DMS 273 treated with DMSO at 0.1 percent for 48 hours (cell line): ENCODE measurements around the gene PLP1.
"Not testable (repeated sequence)": the region's sequence is repeated elsewhere in the genome, so short reads cannot be mapped to it uniquely, and the experiment has no call there.

Experiments
- DNase-seq: peaks from one replicate; lab custom pipeline; 2025; lab: John Stamatoyannopoulos, UW

PLP1 gene, protein sequence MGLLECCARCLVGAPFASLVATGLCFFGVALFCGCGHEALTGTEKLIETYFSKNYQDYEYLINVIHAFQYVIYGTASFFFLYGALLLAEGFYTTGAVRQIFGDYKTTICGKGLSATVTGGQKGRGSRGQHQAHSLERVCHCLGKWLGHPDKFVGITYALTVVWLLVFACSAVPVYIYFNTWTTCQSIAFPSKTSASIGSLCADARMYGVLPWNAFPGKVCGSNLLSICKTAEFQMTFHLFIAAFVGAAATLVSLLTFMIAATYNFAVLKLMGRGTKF

DNA sequence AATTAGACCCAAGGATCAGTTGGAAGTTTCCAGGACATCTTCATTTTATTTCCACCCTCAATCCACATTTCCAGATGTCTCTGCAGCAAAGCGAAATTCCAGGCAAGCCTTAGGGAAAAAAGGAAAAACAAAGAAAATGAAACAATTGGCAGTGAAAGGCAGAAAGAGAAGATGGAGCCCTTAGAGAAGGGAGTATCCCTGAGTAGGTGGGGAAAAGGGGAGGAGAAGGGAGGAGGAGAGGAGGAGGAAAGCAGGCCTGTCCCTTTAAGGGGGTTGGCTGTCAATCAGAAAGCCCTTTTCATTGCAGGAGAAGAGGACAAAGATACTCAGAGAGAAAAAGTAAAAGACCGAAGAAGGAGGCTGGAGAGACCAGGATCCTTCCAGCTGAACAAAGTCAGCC lies at the start of gene PLP1:
PLP1 (plus strand) TSS at position 295 of the 400 bp plus-strand sequence. CDS start 156 bp downstream, outside the sequence.
- DNase-seq: no peak

DNA sequence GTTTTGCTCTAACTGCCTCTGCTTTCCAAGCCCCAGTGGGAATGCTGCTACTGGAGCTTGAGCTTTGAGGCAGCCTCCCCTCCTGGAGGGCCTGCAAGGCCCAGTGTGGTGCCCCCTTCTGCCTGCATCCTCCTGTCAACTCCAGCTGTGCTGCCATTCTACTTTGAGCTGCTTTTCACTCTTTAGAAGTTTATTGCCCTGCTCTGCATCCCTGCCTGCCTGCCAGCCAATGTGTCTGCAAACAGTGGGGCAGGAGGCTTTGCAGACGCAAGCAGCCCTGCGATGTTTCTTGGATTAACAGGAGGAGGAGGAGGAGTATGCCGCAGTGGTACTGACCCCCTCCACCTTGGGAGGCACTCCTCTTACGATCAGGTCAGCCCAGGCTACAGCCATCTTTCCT lies 49.5 kb upstream of the PLP1 start:
- DNase-seq: no peak

DNA sequence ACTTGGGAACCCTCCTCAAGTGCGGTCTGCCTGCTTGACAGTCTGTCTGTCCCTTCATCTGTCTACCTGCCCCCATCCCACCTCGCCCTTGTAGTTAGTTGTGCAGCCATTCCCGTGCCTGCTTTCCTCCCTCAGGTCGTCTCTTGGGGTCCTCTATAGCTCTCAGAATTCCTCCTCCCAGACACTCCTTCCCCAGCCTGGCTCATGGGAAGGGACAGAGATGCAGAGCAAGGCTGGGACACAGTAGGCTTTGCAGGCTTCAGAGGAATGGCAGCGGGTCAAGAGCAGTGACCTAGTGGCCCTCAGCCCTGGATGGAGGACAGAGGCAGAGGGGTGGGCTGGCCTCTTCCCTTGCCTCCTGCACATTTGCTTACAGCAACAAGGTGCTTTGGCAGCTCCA lies 47.6 kb upstream of the PLP1 start:
- no peak for DNase-seq

DNA sequence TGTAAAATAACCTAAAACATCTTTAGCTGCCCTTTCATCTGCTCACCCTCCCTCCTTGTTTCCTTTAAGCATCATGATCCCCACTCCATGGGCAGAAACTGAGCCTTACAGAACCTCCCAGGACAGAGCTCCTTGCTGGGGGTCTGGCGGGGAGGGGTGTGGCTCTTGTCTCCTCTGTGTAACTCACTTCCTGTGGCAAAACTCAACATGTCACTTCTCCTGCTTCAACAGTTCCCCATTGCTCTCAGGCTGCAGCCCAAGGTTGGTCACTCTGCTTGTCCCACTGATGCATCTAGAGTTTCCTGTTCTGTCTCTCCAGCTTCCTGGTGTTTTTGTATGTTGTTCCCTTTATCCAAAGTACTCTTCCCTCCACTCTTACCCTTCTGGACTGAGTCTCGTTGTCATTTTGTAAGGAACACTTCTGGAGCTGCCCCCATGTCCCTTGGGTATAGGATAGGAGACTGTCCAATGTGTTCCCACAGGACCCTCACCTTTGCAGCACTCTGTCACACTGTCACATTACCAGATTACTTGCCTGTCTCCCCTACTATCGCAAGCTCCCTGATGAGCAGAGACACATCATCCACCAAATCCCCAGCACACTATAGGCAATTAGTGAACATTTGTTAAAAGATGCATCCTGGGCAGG lies 46.4 kb upstream of the PLP1 start:
- no peak for DNase-seq

DNA sequence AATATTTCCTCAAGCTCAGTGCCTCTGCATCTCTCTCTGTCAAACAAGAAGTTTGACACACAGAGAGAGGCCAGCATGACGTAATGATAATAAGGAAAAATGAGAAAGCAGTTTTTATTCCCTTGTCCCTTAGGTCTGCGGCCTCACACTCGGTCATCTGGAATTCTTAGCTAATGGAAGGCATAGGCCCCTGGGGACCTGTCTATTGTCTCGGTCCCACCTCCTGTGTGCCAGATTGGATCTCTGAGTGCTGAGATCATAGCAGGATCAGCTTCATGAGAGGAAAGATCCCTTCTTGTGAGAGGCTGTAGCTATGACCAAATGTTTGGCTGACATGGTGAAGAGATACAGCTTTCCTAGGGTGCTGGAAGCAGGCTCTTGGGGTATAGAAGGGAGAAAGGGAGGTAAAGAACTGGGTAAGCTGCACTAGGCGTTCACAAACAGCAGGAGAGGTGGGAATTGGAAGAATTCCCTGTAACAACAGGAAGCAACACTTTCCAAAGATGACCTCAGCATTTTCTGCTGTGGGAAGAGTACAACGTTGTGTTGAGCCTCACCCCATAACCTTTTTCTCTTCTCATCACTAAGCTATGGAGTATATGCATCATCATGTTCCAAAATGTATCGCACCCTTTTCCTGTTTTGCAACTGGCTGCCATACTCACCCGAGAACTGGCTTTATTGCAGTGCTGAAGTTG lies 45.7 kb upstream of the PLP1 start:
- no peak for DNase-seq

DNA sequence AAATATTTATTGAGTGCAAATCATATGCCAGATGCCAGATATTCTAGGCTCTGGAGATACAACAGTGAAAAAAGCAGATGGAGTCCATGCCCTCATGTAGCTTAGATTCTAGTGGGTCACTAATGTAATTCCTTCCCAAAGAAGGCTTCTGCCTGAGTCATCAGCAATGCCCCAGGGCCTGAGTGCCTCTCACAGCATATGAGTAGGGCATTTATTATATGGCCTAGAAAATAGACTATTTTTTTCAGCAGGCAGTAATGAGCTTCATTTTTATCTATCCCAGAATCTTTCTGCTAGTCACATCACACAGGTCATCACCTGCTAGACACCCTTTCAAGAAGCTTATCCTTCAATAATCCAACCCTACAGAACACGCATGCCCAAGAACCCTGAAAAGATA lies 43.6 kb upstream of the PLP1 start:
- no peak for DNase-seq

DNA sequence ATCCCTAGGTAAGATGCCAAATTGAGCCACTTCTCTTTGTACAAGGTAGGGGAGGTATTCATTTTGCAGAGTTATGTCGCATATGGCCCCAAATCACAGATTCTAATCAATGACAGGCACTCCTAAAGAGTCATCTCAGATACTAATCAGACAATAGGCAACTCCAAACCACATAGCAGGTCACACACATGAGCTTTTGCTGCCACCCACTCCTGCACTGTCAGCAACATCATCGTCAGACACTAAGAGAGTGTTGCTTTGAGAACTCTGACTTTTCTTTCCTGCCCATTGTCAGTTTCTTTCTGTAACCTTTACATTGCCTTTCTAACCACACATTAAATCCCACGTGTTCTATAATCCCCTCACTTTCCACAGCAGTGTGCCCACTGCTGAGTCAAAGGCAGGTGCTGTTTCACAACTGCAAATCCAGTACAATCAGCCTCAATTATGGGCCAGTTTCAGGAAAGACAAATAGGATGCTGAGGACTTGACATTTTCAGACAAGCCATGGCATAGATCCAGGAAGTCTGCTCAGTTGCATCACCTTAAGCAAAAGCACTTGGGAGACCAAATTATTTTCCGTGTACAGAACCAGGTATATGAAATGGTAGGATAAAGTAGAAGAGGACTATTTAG lies 42.4 kb upstream of the PLP1 start:
- DNase-seq: no peak

DNA sequence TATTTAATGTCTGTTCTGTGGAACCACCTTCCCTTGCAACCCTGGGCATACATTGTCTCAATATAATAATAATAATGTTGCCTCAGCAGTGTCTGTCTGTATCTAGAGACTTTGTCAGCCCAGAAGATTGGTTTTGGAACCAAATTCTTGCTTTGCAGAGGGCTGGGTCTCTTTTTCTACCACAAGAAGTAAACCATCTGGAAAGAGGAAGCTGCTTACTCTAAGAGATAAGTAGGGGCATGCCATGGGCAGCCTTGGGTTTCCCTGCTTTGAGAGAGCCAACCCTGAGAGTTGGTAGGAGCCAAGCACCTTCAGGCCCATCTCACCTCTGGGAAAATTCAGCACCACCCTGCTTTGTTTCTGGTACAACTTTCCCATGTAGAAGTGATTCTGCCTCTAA lies 38.9 kb upstream of the PLP1 start:
- no peak for DNase-seq

DNA sequence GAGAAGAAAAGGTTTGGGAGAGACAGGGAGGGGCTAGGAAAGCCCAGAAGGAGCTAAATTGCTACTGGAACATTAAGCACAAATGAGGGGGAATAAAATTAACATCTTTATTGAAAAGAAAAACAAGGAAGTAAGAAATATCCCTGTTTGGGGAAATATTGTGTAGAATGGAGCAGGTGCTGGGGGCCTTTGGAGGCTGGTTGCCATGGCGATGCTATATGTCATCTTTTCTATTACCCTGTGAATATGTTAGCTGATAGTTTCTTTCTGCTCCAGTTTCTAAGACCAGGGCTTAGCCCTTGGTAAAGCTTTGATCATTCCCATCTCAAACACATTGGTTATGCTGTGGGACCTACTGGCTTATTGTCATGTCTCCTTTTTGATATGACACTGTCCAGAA lies 37.2 kb upstream of the PLP1 start:
- no peak for DNase-seq

DNA sequence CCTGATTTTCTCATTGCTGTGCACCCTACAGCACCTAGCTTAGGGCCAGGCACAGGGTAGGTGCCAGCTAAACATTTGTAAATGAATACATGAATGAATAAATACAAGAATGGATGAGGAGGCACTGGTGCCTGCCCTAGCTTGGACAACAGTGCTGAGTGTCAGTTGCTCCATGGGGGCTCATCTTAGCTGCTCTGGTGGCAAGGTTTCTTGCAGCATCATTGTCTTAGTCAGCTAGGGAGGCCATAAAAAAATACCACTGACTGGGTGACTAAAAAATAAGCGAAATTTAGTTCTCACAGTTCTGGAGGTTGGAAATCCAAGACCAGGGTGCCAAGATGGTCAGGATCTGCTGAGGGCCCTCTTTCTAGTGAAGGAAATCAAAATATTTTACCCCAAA lies 34.8 kb upstream of the PLP1 start:
- no peak for DNase-seq

DNA sequence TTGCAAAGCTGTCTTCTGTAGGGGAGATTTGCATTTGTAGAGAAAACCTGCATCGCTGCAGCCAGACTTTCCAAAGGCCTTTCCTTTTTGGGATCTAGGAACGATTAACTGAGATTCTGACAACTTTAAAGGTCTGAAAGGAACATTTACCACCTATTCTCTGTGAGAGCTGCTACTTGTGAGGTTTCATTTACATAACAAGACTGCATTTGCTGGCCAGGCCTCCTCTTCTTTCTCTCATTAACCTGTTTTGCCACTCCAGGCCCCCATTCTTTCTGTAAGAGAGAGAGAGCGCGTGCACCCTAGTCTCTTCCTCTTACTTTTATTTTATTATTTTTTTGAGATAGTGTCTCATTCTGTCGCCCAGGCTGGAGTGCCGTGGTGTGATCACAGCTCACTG lies 34.3 kb upstream of the PLP1 start:
- no peak for DNase-seq

DNA sequence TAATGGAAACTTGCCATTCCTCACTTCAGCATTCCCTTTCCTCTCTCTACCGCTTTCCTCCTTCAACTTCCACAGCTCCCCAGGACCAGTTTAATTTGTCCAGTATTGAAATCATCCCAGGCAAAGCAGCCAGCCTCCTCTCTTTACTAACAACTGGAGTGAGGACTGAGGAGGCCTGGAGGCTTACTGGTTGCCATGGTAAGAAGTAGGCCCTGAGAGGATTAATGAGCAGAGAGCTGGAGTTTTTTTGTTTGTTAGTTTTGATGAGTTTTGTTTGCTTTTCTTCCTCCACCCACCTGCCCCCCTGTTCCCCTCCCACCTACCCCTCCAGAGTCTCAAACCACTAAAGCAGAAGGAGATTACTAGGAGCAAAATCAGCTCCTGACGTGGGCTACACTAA lies 29.5 kb upstream of the PLP1 start:
- DNase-seq: no peak

DNA sequence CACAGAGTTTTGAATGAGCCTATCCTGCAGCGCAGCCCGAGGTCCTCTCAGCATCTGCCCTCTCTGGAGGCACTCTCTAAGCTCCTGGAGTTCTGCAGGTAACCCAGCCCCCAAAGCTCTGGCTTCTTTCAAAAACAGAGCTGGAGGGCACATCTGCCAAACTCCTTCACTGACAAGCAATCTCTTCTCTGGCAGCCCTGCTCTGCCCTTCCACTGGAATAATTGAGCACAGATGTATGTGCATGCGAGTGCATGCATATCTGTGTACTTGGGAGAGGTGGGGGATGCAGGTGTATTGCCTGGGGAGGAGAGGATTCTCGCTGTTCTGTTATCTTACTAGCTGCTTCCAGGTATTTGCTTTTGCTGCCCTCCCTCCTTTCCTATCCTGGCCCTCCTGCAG lies 22.2 kb upstream of the PLP1 start:
- no peak for DNase-seq

DNA sequence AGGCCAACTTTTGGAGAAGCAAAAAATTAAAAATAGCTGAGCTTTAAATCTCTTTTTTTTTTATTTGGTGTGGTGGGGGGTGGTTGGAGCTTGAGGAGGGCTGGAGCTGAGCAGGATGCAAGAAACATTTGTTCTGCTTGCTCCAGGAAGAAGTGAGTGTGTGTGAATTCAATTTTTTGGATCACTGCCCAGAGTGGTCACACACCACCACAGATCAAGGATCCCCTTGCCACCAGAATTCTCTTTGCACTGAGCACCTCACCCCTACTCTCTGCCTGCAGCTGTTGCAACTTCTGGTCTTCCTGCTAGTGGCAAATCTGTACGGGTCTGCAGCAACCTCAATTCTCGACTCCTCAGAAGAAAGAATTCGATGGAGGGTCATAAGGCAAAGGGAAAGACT lies 19.9 kb upstream of the PLP1 start:
- no peak for DNase-seq

DNA sequence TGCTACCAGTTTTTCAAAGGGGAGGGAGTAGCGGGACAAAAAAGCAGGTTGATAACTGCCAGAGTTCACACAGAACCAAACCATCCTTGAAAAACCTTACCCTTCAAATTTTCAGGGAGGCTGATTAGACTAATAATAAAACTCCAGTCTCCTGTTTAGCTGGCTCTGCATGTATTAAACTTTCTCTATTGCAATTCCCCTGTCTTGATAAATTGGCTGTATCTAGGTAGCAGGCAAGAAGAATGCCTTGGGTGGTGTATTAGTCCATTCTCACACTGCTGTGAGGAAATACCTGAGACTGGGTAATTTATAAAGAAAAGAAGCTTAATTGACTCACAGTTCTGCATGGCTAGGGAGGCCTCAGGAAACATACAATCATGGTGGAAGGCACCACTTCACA lies 18.1 kb upstream of the PLP1 start:
- no peak for DNase-seq

DNA sequence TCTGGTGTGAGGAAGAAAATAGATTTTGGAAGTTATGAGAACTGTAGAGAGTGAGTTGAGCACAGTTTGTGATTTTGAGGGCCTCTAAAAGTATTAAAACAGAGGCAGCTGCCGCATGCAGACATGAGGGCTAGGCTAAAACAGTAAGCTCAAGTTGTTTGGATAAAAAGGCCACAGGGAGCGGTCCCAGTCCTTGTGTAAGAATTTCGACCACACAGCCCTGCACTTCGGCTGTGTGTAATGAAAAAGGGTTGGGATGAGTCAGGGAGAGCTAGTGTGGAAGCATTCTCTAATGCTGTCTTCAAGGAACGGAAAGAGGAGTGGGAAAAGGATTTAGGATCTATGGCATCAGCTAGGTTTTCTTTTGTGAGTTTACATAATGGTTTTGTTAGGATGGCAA lies 13.1 kb upstream of the PLP1 start:
- DNase-seq: not testable (repeated sequence)

DNA sequence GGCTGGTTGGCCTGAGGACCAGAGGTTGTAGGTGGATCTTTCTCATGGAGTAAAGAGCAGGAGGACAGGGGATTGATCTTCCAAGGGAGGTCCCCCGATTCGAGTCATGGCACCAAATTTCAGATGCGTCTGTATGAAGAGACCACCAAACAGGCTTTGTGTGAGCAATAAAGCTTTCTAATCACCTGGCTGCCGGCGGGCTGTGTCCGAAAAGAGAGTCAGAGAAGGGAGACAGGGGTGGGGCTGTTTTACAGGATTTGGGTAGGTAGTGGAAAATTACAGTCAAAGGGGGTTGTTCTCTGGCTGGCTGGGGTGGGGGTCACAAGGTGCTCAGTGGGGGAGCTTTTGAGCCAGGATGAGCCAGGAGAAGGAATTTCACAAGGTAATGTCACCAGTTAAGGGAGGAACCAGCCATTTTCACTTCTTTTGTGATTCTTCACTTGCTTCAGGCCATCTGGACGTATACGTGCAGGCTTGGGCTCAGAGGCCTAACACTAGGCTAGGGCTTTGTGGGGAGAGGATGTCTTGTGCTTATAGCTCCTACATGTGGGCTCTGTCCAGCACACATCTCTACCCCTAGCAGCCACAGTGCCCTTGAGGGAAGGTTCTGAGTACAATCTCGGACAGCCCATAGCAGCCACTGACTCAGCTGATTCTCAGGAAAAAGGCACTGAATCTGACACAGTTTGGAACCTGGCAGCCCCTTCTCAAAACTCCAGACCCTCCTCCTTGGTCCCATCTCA lies 9.7 kb upstream of the PLP1 start:
- DNase-seq: not testable (repeated sequence)

DNA sequence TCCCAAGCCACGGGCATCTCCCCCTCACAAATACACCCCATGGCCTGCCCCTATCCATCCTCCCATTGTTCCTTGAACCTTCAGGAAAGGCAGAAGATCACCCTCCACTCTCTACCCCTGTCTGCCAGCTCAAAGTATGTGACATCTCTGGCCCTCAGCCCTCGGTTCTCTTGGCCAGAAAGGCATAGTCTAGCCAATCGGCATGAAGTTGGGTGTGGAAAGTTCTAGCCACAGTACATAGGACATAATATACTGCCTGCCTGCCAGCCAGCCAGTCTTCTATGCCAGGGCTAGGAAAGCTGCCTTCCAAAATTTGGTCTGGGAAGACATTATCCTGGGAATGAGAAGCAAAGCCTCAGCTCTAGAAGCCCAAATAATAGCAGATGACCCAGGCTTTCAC lies 3.2 kb upstream of the PLP1 start:
- no peak for DNase-seq

DNA sequence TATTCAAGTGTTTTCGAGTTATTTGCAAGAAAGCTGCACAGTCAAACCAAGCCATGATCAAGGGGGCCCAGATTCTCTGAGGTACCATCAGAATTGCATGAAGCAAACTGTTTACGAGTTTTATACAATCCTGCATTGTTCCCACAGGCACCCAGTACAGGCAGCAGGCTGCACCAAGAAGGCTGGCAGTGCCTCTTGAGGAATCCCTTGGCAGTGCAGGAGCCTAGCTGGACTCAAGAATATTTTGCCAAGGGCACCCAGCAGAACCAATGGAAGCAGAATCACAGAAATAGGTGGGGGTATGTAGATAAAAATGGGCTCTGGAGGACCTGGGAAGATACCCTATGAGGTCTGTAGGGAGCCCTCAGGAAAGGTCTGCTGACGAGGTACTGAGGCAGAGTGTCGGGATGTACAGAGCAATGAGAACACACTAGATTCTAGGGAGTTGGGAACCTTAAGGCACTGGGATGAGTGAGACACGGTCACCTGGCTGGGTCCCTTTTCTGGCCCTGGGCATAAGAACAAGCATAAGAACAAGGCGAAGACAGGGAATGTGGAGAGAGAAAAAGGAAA lies 2.5 kb upstream of the PLP1 start:
- DNase-seq: no peak

DNA sequence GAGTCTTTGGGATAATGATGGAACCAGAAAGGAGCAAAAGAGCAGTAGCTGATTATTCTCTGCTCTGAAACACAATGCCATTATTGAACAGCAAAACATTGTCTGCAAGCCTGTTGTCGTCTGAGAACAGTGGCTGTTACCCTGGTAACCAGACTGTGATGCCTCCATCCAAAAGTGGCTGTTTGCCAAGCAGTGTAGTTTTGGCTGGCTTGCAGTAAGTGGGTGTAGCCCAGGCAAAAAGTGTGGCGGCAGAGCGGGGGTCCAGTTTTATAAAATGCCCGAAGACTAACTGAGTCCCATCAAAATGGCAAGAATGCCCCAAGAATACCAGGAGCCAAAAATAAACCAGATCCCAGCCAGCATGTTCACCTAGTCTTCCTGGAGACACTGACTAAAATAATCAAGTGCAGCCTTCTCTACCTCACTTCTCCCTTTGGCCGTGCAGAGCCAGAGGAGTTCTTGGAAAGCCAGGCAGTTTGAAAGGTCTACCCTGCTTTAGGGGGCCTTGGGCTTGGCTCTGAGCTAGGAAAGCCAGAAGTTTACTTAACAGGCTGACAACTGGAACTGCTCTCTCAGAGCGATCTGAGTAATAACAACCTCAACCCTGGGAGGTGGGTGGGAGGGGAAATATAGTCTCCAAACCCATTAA lies 2.6 kb downstream of the PLP1 start:
- no peak for DNase-seq

DNA sequence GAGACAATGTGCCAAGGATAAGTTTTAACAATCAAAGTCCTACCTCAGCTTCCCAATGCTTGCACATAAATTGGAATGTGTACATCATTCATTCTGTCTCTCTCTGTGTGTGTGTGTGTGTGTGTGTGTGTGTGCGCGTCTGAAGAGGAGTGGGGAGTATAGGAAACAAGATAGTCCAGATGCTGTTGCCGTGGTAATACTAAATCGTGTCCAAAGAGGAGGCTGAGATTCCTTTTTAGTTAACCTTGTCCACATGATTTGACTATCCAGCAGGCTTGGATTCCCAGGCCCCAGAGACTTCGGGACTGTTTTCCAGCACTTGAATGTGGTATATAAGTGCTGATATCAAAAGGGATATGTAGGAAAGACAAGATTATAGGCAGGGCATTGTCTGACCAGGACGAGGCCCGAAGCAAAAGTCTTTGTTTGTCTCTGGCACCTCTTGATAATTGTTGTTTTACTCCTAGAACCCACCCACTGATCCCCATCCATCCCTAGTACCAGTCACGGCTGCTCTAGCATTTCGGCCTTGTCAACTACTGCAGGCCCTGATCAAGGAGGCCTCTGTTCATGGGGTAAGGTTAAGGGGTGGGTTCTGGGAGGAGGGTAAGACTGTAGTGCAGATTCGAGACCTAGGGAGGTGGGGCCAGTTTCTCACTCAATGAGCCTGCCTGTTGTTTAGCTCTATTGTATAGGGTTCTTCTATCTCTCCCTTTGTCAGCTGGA lies 3.9 kb downstream of the PLP1 start:
- DNase-seq: no peak
